Muscle layer of duodenum (tissue), 2 donors: ENCODE results near the gene TMEM52.
A peak's percentile ranks its signal among the peaks of the same experiment; 100 is the strongest.
"Not testable (repeated sequence)": the region's sequence is repeated elsewhere in the genome, so short reads cannot be mapped to it uniquely, and the experiment has no call there.

Experiments used
- H3K27ac ChIP-seq: one replicate; pipeline ENCODE4 v1.7.0; 2013; ENCODE audit warnings: mild to moderate bottlenecking, low read length
- H3K27me3 ChIP-seq: one replicate; pipeline ENCODE4 v1.7.0; 2013; ENCODE audit warnings: low read depth, mild to moderate bottlenecking, control low read depth, low read length
- H3K36me3 ChIP-seq, 2 donors: one replicate each; pipeline ENCODE4 v1.7.0; 2013; ENCODE audit warnings: low read length in 2 of 2, control low read depth in 1 of 2, mild to moderate bottlenecking in 1 of 2; ENCODE audit not compliant: insufficient read depth in 2 of 2, control insufficient read depth in 1 of 2
- H3K4me1 ChIP-seq, 2 donors: one replicate each; pipeline ENCODE4 v1.7.0; 2013; ENCODE audit warnings: low read length in 2 of 2, mild to moderate bottlenecking in 2 of 2, control low read depth in 1 of 2, moderate library complexity in 1 of 2; ENCODE audit not compliant: insufficient read depth in 2 of 2, control insufficient read depth in 1 of 2
- H3K4me3 ChIP-seq, 2 donors: one replicate each; pipeline ENCODE4 v1.7.0; 2013; ENCODE audit warnings: low read length in 2 of 2, low read depth in 1 of 2, mild to moderate bottlenecking in 1 of 2
- H3K9me3 ChIP-seq, 2 donors: one replicate each; pipeline ENCODE4 v1.7.0; 2013; ENCODE audit warnings: low read length in 2 of 2, control low read depth in 1 of 2, mild to moderate bottlenecking in 1 of 2; ENCODE audit not compliant: control insufficient read depth in 1 of 2
- donor health status: healthy.

The TMEM52 gene

DNA sequence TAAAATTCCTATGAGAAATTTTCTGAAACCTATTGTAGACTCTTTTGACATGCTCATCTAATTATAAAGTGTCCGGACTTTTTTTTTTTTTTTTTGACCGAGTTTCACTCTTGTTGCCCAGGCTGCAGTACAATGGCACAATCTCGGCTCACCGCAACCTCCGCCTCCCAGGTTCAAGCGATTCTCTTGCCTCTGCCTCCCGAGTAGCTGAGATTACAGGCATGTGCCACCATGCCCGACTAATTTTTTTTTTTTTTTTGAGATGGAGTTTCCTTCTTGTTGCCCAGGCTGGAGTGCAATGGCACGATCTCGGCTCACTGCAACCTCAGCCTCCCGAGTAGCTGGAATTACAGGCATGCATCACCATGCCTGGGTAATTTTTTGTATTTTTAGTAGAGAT is 35.2 kb downstream of the TMEM52 start:
- peaks cover 3 to 64% of the 10 kb centered on the region in 2 donors for H3K4me1 ChIP-seq
- not testable (repeated sequence) for H3K27me3 ChIP-seq

DNA sequence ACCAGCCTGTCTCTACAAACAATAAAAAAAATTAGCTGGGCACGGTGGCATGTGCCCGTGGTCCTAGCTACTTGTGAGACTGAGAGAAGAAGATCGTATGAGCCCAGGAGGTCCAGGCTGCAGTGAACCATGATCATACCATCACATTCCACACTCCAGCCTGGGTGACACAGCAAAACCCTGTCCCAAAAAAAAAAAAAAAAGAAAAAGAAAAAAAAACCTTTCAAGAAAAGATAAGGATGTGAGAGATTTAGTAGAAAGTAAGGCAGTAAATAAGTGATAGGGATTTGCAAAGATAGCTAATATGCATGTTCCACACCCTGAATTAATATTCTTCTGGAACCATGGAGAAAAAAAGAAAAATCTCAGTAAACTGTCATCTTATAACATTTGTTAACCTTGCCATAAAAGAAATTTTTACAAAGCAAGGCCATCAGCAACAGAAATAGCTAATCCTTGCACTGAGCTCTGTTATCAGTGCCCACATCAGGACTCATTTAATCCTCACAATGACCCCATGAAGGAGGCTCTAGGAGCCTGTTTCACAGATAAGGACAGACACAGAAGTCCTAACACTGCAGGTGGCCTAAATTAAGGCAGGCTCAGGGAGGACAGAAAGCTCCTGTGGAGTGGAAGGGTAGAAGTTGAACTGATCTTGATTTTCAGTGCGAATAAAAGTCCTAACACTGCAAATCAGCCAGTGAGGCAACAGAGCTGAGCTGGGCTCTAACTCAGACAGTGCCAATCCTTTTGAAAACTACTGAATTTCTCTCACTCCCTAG is 35.8 kb downstream of the TMEM52 start:
- H3K36me3 ChIP-seq, result peaks cover 0 to 3% of the 10 kb centered on the region in 2 donors
- peaks cover 0 to 62% of the 10 kb centered on the region in 2 donors for H3K4me1 ChIP-seq
- H3K4me3 ChIP-seq, result no peak overlapping the region
- H3K27ac ChIP-seq, result no peak overlapping the region
- H3K9me3 ChIP-seq, result no peaks in the 10 kb centered on the region
- H3K27me3 ChIP-seq, result no peaks in the 10 kb centered on the region

More for the DNA sequence above, 35.2 kb downstream of the TMEM52 start:
- not testable (repeated sequence) for H3K27ac ChIP-seq, H3K4me3 ChIP-seq, H3K9me3 ChIP-seq, H3K36me3 ChIP-seq

- H3K4me3 ChIP-seq, result no peak overlapping the region
- no peaks in the 10 kb centered on the region for H3K9me3 ChIP-seq
- peaks cover 0 to 58% of the 10 kb centered on the region in 2 donors for H3K4me1 ChIP-seq
- H3K27me3 ChIP-seq, result no peaks in the 10 kb centered on the region
- peaks cover 0 to 3% of the 10 kb centered on the region in 2 donors for H3K36me3 ChIP-seq
- no peak overlapping the region for H3K27ac ChIP-seq
Observed at GRCh38 chr1:1881727-1882126, 37.4 kb downstream of the TMEM52 start.

GRCh38 chr1:1880617-1881312 is 38.3 kb downstream of the TMEM52 start:
- H3K36me3 ChIP-seq, result peaks cover 5 to 12% of the 10 kb centered on the region in 2 donors
- peaks cover 2 to 59% of the 10 kb centered on the region in 2 donors for H3K4me1 ChIP-seq
- H3K9me3 ChIP-seq, result no peaks in the 10 kb centered on the region

GRCh38 chr1:1879942-1880341 is 39.1 kb downstream of the TMEM52 start:
- peaks cover 5 to 16% of the 10 kb centered on the region in 2 donors for H3K36me3 ChIP-seq
- peaks cover 3 to 62% of the 10 kb centered on the region in 2 donors for H3K4me1 ChIP-seq
- H3K27me3 ChIP-seq, result no peaks in the 10 kb centered on the region
- no peaks in the 10 kb centered on the region for H3K9me3 ChIP-seq
- no peak overlapping the region for H3K27ac ChIP-seq
- no peak overlapping the region for H3K4me3 ChIP-seq

More at GRCh38 chr1:1880617-1881312, 38.3 kb downstream of the TMEM52 start:
- H3K4me3 ChIP-seq, result peak overlapping the region in 1 of 2 donors; percentile 13
- peak overlapping the region; percentile 36 for H3K27ac ChIP-seq
- no peaks in the 10 kb centered on the region for H3K27me3 ChIP-seq

GRCh38 chr1:1877865-1878436 is 41.1 kb downstream of the TMEM52 start:
- no peak overlapping the region for H3K4me3 ChIP-seq
- H3K27ac ChIP-seq, result no peak overlapping the region
- peaks cover 8 to 65% of the 10 kb centered on the region in 2 donors for H3K4me1 ChIP-seq
- H3K36me3 ChIP-seq, result peaks cover 5 to 20% of the 10 kb centered on the region in 2 donors
- no peaks in the 10 kb centered on the region for H3K9me3 ChIP-seq
- H3K27me3 ChIP-seq, result no peaks in the 10 kb centered on the region

GRCh38 chr1:1876335-1876930 is 42.6 kb downstream of the TMEM52 start:
- Histone ChIP-seq H3K27me3 (no peaks in the 10 kb centered on the region), H3K27ac (no peak overlapping the region), H3K4me1 (peaks cover 9 to 61% of the 10 kb centered on the region in 2 donors), H3K9me3 (no peaks in the 10 kb centered on the region), H3K36me3 (peaks cover 5 to 20% of the 10 kb centered on the region in 2 donors), H3K4me3 (no peak overlapping the region)

- Histone ChIP-seq H3K9me3 (no peaks in the 10 kb centered on the region), H3K27ac (no peak overlapping the region), H3K4me1 (peaks cover 9 to 59% of the 10 kb centered on the region in 2 donors), H3K36me3 (peaks cover 5 to 20% of the 10 kb centered on the region in 2 donors), H3K4me3 (no peak overlapping the region), H3K27me3 (no peaks in the 10 kb centered on the region)
Observed at GRCh38 chr1:1875932-1876331, 43.1 kb downstream of the TMEM52 start.

GRCh38 chr1:1874901-1875300 is 44.2 kb downstream of the TMEM52 start:
- Histone ChIP-seq H3K27ac (no peak overlapping the region), H3K4me3 (no peak overlapping the region), H3K36me3 (peaks cover 5 to 20% of the 10 kb centered on the region in 2 donors), H3K27me3 (no peaks in the 10 kb centered on the region), H3K4me1 (peaks cover 9 to 56% of the 10 kb centered on the region in 2 donors), H3K9me3 (no peaks in the 10 kb centered on the region)

GRCh38 chr1:1873186-1873585 is 45.9 kb downstream of the TMEM52 start:
- no peaks in the 10 kb centered on the region for H3K27me3 ChIP-seq
- peaks cover 9 to 47% of the 10 kb centered on the region in 2 donors for H3K4me1 ChIP-seq
- no peak overlapping the region for H3K4me3 ChIP-seq
- H3K9me3 ChIP-seq, result no peaks in the 10 kb centered on the region
- H3K36me3 ChIP-seq, result peaks cover 5 to 16% of the 10 kb centered on the region in 2 donors
- no peak overlapping the region for H3K27ac ChIP-seq
